Renal cortex interstitium (tissue), 11 donors: Measurements from ENCODE around the gene MAFF. TPM values are rescaled to one million over a fixed set of nuclear protein-coding genes. Genes with fewer than 3 reads are reported as not detected.

Experiments used
- DNase-seq, 11 donors: peaks; one replicate each; pipeline ENCODE4 v3.0.0-alpha.2; 2013; ENCODE audit warnings: low read depth in 9 of 11, low spot score in 4 of 11; ENCODE audit errors: extremely low read depth in 1 of 11
- polyA plus RNA-seq, 3 donors: library from polyadenylated mRNA; unstranded; fragments of 120-200 nt; gene quantifications; one replicate each; pipeline ENCODE4 v1.2.1, GENCODE V29; 2013; ENCODE audit not compliant: insufficient read length in 3 of 3

The MAFF gene
- polyA plus RNA-seq, 3 donors = 2.6 to 6.6 (median 3.1) TPM

- DNase-seq = no peak
Measured at GRCh38 chr22:38235240-38235850, 33.6 kb downstream of the MAFF start.

- peak in 1 of 11 donors; percentile 49 for DNase-seq
Measured at GRCh38 chr22:38236786-38237185, 35.0 kb downstream of the MAFF start.

GRCh38 chr22:38238519-38239071 lies 36.8 kb downstream of the MAFF start:
- no peak for DNase-seq

GRCh38 chr22:38239101-38239761 lies 37.4 kb downstream of the MAFF start:
- no peak for DNase-seq

GRCh38 chr22:38240734-38241252 lies 39.0 kb downstream of the MAFF start:
- DNase-seq = no peak

GRCh38 chr22:38243007-38243765 lies 41.4 kb downstream of the MAFF start:
- peak in 2 of 11 donors; percentile 50 to 59 for DNase-seq

- DNase-seq = no peak
Measured at GRCh38 chr22:38244106-38244505, 42.3 kb downstream of the MAFF start.

DNA sequence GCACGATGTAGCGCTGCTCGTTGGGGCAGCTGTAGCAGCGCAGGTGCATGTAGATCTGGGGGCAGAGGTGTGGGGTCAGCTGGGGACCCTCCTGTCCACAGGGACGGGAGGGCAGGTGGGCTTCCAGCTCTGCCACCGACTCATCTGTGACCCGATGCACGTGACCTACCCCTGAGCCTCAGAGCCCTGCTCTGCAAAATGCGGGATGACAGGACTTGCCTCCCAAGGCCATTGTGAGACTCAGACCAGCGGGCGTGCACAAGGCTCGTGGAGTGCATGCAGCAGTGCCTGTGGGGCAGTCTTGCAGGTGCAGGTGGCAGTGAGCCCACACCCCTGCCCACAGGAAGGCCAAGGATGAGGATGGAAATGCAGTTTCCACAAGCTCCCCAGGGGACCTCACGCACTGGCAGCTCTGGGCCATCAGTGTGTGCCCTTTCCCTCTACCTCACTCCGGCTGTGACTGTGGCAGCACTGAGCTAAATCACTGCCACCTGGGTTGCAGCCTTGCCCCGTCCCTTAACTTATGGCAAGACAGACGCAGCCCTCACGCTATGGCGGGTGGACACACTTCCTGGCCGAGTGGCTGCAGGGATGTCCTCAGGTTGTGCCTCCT lies 44.4 kb downstream of the MAFF start:
- DNase-seq = no peak

DNA sequence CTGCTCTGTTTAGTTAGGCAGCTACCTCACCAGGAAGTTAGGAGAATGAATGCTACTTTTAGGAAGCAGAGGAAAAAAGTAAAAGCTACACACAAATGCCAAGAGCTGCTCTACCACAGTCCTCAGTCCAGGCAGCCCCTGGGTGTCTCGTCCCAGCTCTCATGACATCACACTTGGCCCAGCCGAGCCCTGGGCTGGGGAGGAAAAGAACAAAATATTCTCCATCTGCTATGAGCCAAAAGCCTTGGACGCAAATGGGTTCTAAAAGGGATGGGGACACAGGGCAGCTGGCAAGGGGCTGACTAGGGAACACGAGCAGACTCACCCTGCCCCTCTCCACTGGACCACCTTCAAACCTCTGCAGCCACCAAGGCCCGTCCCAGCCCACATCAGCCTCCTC lies 44.9 kb downstream of the MAFF start:
- DNase-seq = no peak

GRCh38 chr22:38247713-38248112 lies 45.9 kb downstream of the MAFF start:
- no peak for DNase-seq

- no peak for DNase-seq
Measured at GRCh38 chr22:38248280-38248679, 46.5 kb downstream of the MAFF start.

DNA sequence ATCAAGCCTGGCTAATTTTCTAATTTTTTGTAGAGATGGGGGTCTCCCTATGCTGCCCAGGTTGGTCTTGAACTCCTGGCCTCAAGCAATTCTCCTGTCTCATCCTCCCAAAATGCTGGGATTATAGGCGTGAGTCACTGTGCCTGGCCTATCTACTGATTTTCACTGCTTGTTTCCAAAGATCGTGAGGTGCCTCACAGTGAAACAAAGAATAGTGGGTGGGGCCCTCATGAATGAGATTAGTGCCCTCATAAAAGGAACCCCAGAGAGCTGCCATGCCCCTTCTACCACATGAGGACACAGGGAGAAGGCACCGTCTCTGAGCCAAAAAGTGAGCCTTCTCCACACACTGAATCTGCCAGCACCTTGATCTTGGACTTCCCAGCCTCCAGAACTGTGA lies 47.5 kb downstream of the MAFF start:
- no peak for DNase-seq

DNA sequence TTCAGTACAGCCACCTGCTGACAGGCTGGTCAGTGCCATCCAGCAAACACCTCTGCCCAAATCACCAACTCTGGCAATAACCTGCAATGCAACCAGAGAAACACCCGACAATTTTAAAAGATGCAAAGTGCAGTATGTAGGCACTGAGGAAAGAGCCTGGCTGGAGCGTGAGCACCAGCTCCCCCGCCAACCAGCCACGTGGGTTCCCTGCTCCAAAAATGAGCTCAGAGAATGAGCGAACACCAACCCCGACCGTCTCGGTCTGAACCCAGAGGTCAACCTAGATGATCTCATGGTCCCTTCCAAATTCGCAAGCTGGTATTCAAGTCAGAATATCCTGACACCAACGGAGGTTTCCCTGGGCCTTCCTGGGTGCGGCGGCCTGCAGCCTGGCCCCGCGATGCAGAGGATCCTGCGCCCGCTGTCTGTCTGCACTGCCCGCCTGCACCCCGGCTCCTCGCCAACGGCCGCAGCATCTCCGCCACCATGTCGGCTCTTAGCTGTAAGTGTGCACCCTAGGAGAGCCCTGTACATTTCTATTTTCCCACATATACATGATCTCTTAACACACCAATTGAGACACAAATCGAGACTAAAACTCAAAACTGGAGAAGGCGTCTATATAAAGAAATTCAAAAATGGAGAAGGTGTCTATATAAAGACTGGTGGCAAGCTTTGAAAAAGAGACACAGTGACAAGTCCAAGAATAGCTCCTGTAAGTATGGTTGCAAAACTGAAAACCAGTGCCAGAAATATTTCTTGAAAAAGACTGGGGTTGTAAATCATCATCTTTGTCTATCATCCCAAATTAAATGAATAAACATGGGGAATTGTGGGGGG lies 48.2 kb downstream of the MAFF start:
- no peak for DNase-seq

DNA sequence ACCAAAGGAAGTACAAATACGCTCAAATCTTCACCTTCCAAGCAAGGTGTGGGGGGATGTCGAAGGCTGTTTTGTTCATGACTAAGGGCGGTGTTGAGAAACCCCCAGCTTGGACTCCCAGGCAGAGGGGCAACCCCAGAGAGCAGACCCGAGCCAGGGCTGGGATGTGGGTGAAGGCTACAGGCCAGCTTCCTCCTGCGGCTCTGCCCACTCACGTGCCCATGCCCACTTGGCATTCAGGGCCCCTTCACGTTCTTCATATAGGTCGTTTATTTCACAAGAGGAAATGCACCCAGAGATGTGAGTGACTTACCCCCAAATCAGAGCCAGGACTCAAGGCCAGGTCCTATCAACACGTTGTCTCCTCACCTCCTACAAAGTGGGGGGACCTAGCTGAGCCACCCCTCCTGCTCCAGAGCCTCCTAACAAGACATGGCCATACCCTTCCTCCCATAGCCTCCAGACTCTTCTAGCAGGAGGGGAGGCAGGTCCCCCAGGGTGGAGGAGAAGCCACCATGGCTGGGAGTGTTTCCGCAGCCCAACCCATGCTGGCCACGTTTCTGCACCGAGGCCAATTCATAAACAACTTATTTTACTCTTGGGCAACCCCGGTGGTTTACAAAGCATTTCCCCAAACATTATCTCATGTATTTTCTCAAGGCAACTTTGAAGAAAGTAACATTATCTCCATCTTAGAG lies 49.0 kb downstream of the MAFF start:
- DNase-seq = no peak

DNA sequence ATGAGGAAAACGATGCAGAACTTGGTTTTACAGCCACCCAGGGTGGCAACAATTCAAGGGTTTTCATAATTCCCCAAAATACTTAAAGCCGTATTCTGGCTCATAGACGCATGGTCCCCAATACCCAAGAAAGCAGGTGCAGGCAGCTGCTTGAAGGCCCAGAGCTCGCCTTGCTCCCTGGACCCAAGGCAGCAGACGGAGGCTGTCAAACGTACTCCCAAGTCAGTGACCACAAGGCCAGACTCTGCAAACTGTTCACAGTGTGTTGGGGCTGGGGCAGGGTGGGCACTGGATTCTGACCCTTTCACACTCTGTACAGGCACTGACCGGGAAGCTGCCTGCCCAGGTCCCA lies 49.5 kb downstream of the MAFF start:
- no peak for DNase-seq

DNA sequence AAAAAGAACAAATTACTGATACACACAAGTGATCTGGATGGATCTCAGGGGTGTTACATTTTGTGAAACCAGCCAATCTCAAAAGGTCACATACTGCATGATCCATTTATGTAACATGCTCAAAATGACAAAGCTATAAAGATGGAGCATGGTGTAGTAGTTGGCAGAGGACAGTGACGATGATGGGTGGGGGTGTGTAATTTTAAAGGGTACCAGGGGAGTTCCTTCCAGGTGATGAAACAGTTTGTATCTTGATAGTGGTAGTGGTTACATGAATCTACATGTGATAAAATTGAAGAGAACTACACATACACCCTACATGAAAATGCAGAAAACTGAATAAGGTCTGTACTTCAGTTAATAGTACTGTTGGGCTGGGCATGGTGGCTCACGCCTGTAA lies 53.9 kb downstream of the MAFF start:
- DNase-seq = no peak

DNA sequence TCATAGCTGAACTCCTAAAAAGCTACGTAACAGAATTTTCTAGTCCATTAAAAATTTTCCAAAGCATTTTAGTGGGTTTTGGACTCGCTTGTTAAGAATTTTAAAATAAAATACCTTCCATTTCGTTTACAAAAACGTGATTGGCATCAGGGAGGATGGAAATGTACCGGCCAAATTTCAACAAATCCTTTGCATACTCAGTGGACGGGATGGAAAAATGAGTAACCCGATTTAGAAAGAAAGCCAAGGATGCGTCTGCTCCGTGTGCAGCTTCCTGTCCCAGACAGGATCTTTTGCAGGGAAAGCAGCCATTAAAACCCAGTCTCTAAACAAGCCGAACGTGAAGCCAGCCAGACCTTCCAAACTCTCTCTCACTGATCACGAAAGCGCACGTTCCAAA lies 55.4 kb downstream of the MAFF start:
- no peak for DNase-seq

- no peak for DNase-seq
Measured at GRCh38 chr22:38257650-38258250, 56.0 kb downstream of the MAFF start.
